Measurements from ENCODE around the gene SLCO4C1.

SLCO4C1 gene

DNA sequence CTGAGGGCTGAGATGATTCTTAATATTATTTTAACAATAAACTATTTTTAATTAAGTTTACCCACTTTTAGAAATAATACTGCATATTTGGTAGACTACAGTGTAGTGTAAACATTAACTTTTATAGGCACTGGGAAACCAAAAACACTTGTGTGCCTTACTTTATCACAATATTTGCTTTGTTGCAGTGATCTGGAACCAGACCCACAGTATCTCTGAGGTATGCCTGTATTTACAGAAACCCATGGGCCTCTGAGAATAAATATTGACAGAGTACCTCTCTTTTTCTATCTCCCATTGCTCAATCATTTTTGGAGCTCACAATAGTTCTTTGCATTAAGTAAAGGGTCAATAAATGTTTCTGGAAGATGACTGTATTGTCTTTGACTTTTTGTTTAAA lies 73.3 kb downstream of the SLCO4C1 start:
- H3K9me3 ChIP-seq (ENCODE audit: control insufficient read depth, insufficient read depth, low read length): no peaks in the 10 kb centered on the region
- H3K36me3 ChIP-seq (ENCODE audit: control insufficient read depth, insufficient read depth, low read length): no peaks in the 10 kb centered on the region
- no peak for DNase-seq (ENCODE audit: low read depth, low spot score)
- no peak overlapping the region for H3K27ac ChIP-seq (ENCODE audit: low read length)
- no peaks in the 10 kb centered on the region for H3K4me1 ChIP-seq (ENCODE audit: control insufficient read depth, insufficient read depth, low read length)
- no peak overlapping the region for H3K4me3 ChIP-seq (ENCODE audit: low read length)
- no peaks in the 10 kb centered on the region for H3K27me3 ChIP-seq (ENCODE audit: control insufficient read depth, insufficient read depth, low read length)

GRCh38 chr5:102221949-102222348 lies 74.1 kb downstream of the SLCO4C1 start:
- H3K36me3 ChIP-seq (ENCODE audit: control insufficient read depth, insufficient read depth, low read length): no peaks in the 10 kb centered on the region
- DNase-seq (ENCODE audit: low read depth, low spot score): no peak
- H3K27me3 ChIP-seq (ENCODE audit: control insufficient read depth, insufficient read depth, low read length): no peaks in the 10 kb centered on the region
- H3K4me1 ChIP-seq (ENCODE audit: control insufficient read depth, insufficient read depth, low read length): no peaks in the 10 kb centered on the region
- WGBS (ENCODE audit: insufficient coverage, insufficient read length): no CpG with 5 or more reads among the region's 1 CpG
- no peaks in the 10 kb centered on the region for H3K9me3 ChIP-seq (ENCODE audit: control insufficient read depth, insufficient read depth, low read length)
- H3K27ac ChIP-seq (ENCODE audit: low read length): no peak overlapping the region
- H3K4me3 ChIP-seq (ENCODE audit: low read length): no peak overlapping the region

- DNase-seq (ENCODE audit: low read depth, low spot score): no peak
- no CpG with 5 or more reads among the region's 1 CpG for WGBS (ENCODE audit: insufficient coverage, insufficient read length)
- no peaks in the 10 kb centered on the region for H3K27me3 ChIP-seq (ENCODE audit: control insufficient read depth, insufficient read depth, low read length)
Measured at GRCh38 chr5:102218159-102218558, 77.9 kb downstream of the SLCO4C1 start.

GRCh38 chr5:102216678-102217077 lies 79.4 kb downstream of the SLCO4C1 start:
- no peaks in the 10 kb centered on the region for H3K9me3 ChIP-seq (ENCODE audit: control insufficient read depth, insufficient read depth, low read length)
- H3K36me3 ChIP-seq (ENCODE audit: control insufficient read depth, insufficient read depth, low read length): no peaks in the 10 kb centered on the region
- H3K27ac ChIP-seq (ENCODE audit: low read length): no peak overlapping the region
- no peaks in the 10 kb centered on the region for H3K4me1 ChIP-seq (ENCODE audit: control insufficient read depth, insufficient read depth, low read length)
- no peaks in the 10 kb centered on the region for H3K27me3 ChIP-seq (ENCODE audit: control insufficient read depth, insufficient read depth, low read length)
- WGBS (ENCODE audit: insufficient coverage, insufficient read length): no CpG with 5 or more reads among the region's 4 CpGs
- DNase-seq (ENCODE audit: low read depth, low spot score): peak; percentile 4
- H3K4me3 ChIP-seq (ENCODE audit: low read length): no peak overlapping the region

More at GRCh38 chr5:102218159-102218558, 77.9 kb downstream of the SLCO4C1 start:
- H3K27ac ChIP-seq (ENCODE audit: low read length): no peak overlapping the region
- H3K36me3 ChIP-seq (ENCODE audit: control insufficient read depth, insufficient read depth, low read length): no peaks in the 10 kb centered on the region
- H3K4me1 ChIP-seq (ENCODE audit: control insufficient read depth, insufficient read depth, low read length): no peaks in the 10 kb centered on the region
- H3K4me3 ChIP-seq (ENCODE audit: low read length): no peak overlapping the region
- no peaks in the 10 kb centered on the region for H3K9me3 ChIP-seq (ENCODE audit: control insufficient read depth, insufficient read depth, low read length)

GRCh38 chr5:102211165-102211564 lies 84.9 kb downstream of the SLCO4C1 start:
- no peaks in the 10 kb centered on the region for H3K9me3 ChIP-seq (ENCODE audit: control insufficient read depth, insufficient read depth, low read length)
- no peaks in the 10 kb centered on the region for H3K4me1 ChIP-seq (ENCODE audit: control insufficient read depth, insufficient read depth, low read length)
- H3K27me3 ChIP-seq (ENCODE audit: control insufficient read depth, insufficient read depth, low read length): no peaks in the 10 kb centered on the region
- H3K4me3 ChIP-seq (ENCODE audit: low read length): no peak overlapping the region
- no CpG with 5 or more reads among the region's 1 CpG for WGBS (ENCODE audit: insufficient coverage, insufficient read length)
- no peaks in the 10 kb centered on the region for H3K36me3 ChIP-seq (ENCODE audit: control insufficient read depth, insufficient read depth, low read length)
- DNase-seq (ENCODE audit: low read depth, low spot score): no peak
- no peak overlapping the region for H3K27ac ChIP-seq (ENCODE audit: low read length)

- Histone ChIP-seq H3K36me3 (ENCODE audit: control insufficient read depth, insufficient read depth, low read length) (no peaks in the 10 kb centered on the region), H3K4me1 (ENCODE audit: control insufficient read depth, insufficient read depth, low read length) (no peaks in the 10 kb centered on the region), H3K27ac (ENCODE audit: low read length) (no peak overlapping the region), H3K4me3 (ENCODE audit: low read length) (no peak overlapping the region), H3K27me3 (ENCODE audit: control insufficient read depth, insufficient read depth, low read length) (no peaks in the 10 kb centered on the region), H3K9me3 (ENCODE audit: control insufficient read depth, insufficient read depth, low read length) (no peaks in the 10 kb centered on the region)
- WGBS (ENCODE audit: insufficient coverage, insufficient read length): no CpG with 5 or more reads among the region's 3 CpGs
- DNase-seq (ENCODE audit: low read depth, low spot score): no peak
Measured at GRCh38 chr5:102200861-102201260, 95.2 kb downstream of the SLCO4C1 start.

GRCh38 chr5:102196481-102196880 lies 99.6 kb downstream of the SLCO4C1 start:
- no CpG with 5 or more reads among the region's 8 CpGs for WGBS (ENCODE audit: insufficient coverage, insufficient read length)
- no peak for DNase-seq (ENCODE audit: low read depth, low spot score)
- H3K4me3 ChIP-seq (ENCODE audit: low read length): no peak overlapping the region
- H3K4me1 ChIP-seq (ENCODE audit: control insufficient read depth, insufficient read depth, low read length): no peaks in the 10 kb centered on the region
- no peaks in the 10 kb centered on the region for H3K9me3 ChIP-seq (ENCODE audit: control insufficient read depth, insufficient read depth, low read length)
- no peaks in the 10 kb centered on the region for H3K36me3 ChIP-seq (ENCODE audit: control insufficient read depth, insufficient read depth, low read length)
- H3K27ac ChIP-seq (ENCODE audit: low read length): no peak overlapping the region
- H3K27me3 ChIP-seq (ENCODE audit: control insufficient read depth, insufficient read depth, low read length): no peaks in the 10 kb centered on the region

All from iPS DF 6.9 (cell line).